NCI-H146 (cell line): ENCODE results near the gene CASQ1.

Experiments used
- DNase-seq: peaks from one replicate; lab custom pipeline; 2025; lab: John Stamatoyannopoulos, UW

Gene CASQ1

GRCh38 chr1:160189649-160190625, at the start of gene CASQ1:
CASQ1 (plus strand) TSS chr1:160190575; CDS start chr1:160190752, 177 bp downstream.
- peak; percentile 9 for DNase-seq

- DNase-seq = no peak
Observed at GRCh38 chr1:160143695-160144094, 46.7 kb upstream of the CASQ1 start.

GRCh38 chr1:160144921-160145320, 45.5 kb upstream of the CASQ1 start:
- no peak for DNase-seq

GRCh38 chr1:160146107-160146506, 44.3 kb upstream of the CASQ1 start:
- DNase-seq = no peak

- DNase-seq = no peak
Observed at GRCh38 chr1:160148121-160148520, 42.3 kb upstream of the CASQ1 start.

GRCh38 chr1:160149233-160149632, 41.1 kb upstream of the CASQ1 start:
- DNase-seq = no peak

- no peak for DNase-seq
Observed at GRCh38 chr1:160149716-160150115, 40.7 kb upstream of the CASQ1 start.

GRCh38 chr1:160151303-160151702, 39.1 kb upstream of the CASQ1 start, which contains the start of gene ATP1A4:
ATP1A4 (plus strand) TSS chr1:160151603; CDS start chr1:160152041, 438 bp downstream.
- no peak for DNase-seq

- DNase-seq = no peak
Observed at GRCh38 chr1:160154790-160155189, 35.6 kb upstream of the CASQ1 start.

GRCh38 chr1:160156361-160156760, 34.0 kb upstream of the CASQ1 start:
- no peak for DNase-seq

- no peak for DNase-seq
Observed at GRCh38 chr1:160157174-160157573, 33.2 kb upstream of the CASQ1 start.

- DNase-seq = no peak
Observed at GRCh38 chr1:160158031-160158430, 32.3 kb upstream of the CASQ1 start.

GRCh38 chr1:160158534-160158933, 31.8 kb upstream of the CASQ1 start:
- no peak for DNase-seq

GRCh38 chr1:160159846-160160245, 30.5 kb upstream of the CASQ1 start:
- no peak for DNase-seq

- DNase-seq = peak; percentile 49
Observed at GRCh38 chr1:160161965-160162705, 28.2 kb upstream of the CASQ1 start.

- DNase-seq = no peak
Observed at GRCh38 chr1:160162931-160163330, 27.4 kb upstream of the CASQ1 start.

- no peak for DNase-seq
Observed at GRCh38 chr1:160163615-160164014, 26.8 kb upstream of the CASQ1 start.

- DNase-seq = peak; percentile 89
Observed at GRCh38 chr1:160164121-160164520, 26.3 kb upstream of the CASQ1 start.

- DNase-seq = no peak
Observed at GRCh38 chr1:160166166-160166868, 24.1 kb upstream of the CASQ1 start.

- DNase-seq = peak; percentile 21
Observed at GRCh38 chr1:160167056-160167455, 23.3 kb upstream of the CASQ1 start.

- peak; percentile 26 for DNase-seq
Observed at GRCh38 chr1:160167580-160167979, 22.8 kb upstream of the CASQ1 start.

GRCh38 chr1:160168016-160168415, 22.4 kb upstream of the CASQ1 start:
- DNase-seq = peak; percentile 43
